ENCODE results near the gene NPY5R.

The NPY5R gene

DNA sequence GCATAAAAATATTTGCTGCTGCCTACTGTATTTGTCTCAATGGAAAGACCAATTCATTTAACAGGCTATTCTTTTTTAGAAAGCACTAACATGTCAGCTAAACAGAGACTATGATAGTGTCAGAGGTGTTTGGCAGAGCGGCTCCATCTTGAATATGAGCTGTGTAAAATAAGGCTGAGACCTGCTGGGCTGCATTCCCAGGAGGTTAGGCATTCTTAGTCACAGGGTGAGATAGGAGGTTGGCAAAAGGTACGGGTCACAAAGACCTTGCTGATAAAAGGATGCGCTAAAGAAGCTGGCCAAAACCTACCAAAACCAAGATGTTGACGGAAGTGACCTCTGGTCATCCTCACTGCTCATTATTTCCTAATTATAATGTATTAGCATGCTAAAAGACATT, 41.8 kb downstream of the NPY5R start:
- DNase-seq, result no peak

GRCh38 chr4:163391756-163392155, 48.1 kb downstream of the NPY5R start:
- no peak for DNase-seq

- no peak for DNase-seq
Measured at GRCh38 chr4:163392328-163392727, 48.6 kb downstream of the NPY5R start.

DNA sequence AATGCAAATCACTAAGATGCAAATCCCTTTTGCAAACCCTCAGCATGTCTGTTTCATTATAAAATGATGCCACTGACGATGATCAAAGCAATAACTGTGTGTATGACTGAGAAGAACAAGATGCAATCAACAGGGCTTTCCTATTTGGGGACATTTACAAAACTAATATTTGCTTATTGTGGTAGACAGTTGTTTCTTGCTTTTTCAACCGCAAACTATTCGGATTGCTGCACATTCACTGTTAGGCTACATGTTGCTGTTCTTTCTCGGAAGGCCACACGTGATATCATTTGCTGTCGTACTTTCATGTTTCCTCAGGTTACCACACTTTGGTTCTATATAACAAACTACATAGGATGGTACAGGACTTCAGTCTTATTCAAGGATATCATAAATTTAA, 49.8 kb downstream of the NPY5R start:
- DNase-seq, result no peak

GRCh38 chr4:163395055-163395454, 51.4 kb downstream of the NPY5R start:
- no peak for DNase-seq

GRCh38 chr4:163395758-163396157, 52.1 kb downstream of the NPY5R start:
- DNase-seq, result no peak

GRCh38 chr4:163398238-163398637, 54.5 kb downstream of the NPY5R start:
- no peak for DNase-seq

GRCh38 chr4:163400911-163401310, 57.2 kb downstream of the NPY5R start:
- no peak for DNase-seq

All from NCI-H2171 (cell line).